ENCODE results near the gene NAA80.

DNA sequence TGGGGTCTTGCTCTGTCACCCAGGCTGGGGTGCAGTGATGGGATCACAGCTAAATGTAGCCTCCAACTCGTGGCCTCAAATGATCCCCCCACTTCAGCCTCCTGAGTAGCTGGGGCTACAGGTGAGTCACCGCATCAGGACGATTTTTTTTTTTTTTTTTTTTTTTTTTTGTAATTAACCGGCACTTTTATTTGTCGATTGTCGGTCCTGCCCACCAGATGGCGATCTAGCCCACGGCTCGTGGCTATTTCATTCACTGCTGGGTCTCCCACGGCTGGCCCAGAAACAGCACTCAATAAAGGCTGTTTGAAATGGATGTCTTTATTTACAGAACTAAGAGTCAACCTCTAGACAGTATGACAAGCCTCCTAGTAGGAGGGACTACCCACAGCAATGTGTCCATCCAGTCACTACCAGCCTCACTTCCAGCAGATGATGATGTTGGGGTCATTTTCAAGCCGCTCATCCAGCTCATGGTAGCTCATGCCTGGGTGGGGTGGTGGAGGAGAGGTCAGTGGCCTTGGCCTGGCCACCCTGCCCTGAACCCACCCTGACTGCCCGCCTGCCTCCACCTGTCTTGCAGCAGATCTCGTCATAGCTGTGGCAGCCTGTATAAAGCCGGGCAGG lies 48.1 kb upstream of the NAA80 start:
- TF ChIP-seq CTCF (conservative IDR thresholded peaks at IDR 0.05; ENCODE audit: low read length): peak; percentile 67
- no peak for TF ChIP-seq EZH2phosphoT487 (IDR thresholded peaks at IDR 0.05; ENCODE audit: borderline replicate concordance)

Data from Loucy (cell line).